SK-N-DZ (cell line): Measurements from ENCODE around the gene SULT1B1.

Experiments used
- DNase-seq: peaks from one replicate; pipeline ENCODE4 v3.0.0-alpha.2; 2015; ENCODE audit warnings: low spot score

SULT1B1 gene

GRCh38 chr4:69697536-69698242 is 62.7 kb downstream of the SULT1B1 start:
- DNase-seq: no peak

- peak; percentile 2 for DNase-seq
Measured at GRCh38 chr4:69689599-69689998, 70.8 kb downstream of the SULT1B1 start.

- no peak for DNase-seq
Measured at GRCh38 chr4:69684804-69685203, 75.6 kb downstream of the SULT1B1 start.
